K562 (cell line): ENCODE measurements around the gene DIRAS1. TPM values are rescaled to one million over a fixed set of nuclear protein-coding genes. Genes with fewer than 3 reads are reported as not detected.

ENCODE experiments used
- BHLHE40 ChIP-seq: IDR thresholded peaks from 2 replicates; pipeline ENCODE4 v1.6.1; 2011; ENCODE audit warnings: low read length, improper control_type of control experiment
- DACH1 ChIP-seq: fragments of 450-650 bp; IDR thresholded peaks from 2 replicates; pipeline ENCODE4 v1.6.1; 2018; ENCODE audit not compliant: partially characterized antibody
- DIDO1 ChIP-seq: fragments of 450-650 bp; IDR thresholded peaks from 2 replicates; pipeline ENCODE4 v1.6.1; 2016; ENCODE audit warnings: low read depth, missing biosample characterization, missing genetic modification characterization
- FOXM1 ChIP-seq, 2 experiments: fragments of 450-650 bp in 1 of 2; sonication (generic) in 1 of 2; formaldehyde crosslinking in 1 of 2; IDR thresholded peaks; 2 replicates each; pipeline versions ENCODE4 v1.6.1 to v1.9.0; 2017 to 2022; ENCODE audit warnings: low read depth in 2 of 2, mild to moderate bottlenecking in 2 of 2, missing genetic modification reagents in 1 of 2, moderate library complexity in 1 of 2
- HNRNPH1 ChIP-seq: fragments of 200-400 bp; formaldehyde crosslinking; optimal IDR thresholded peaks from 2 replicates; pipeline ENCODE3; 2017; ENCODE audit warnings: low read depth, mild to moderate bottlenecking, low read length, moderate library complexity
- HOXB6 ChIP-seq: fragments of 250-450 bp; sonication (Bioruptor Pico); IDR thresholded peaks from 2 replicates; pipeline ENCODE4 v1.5.1; 2022; ENCODE audit warnings: mild to moderate bottlenecking, borderline replicate concordance
- MTA1 ChIP-seq: fragments of 450-650 bp; IDR thresholded peaks from 2 replicates; pipeline ENCODE4 v1.6.1; 2017; ENCODE audit warnings: borderline replicate concordance
- NFATC3 ChIP-seq: fragments of 450-650 bp; IDR thresholded peaks from 2 replicates; pipeline ENCODE4 v1.6.1; 2017; ENCODE audit warnings: mild to moderate bottlenecking
- PKNOX1 ChIP-seq: fragments of 450-650 bp; IDR thresholded peaks from 2 replicates; pipeline ENCODE4 v1.6.1; 2016
- POLR2AphosphoS5 ChIP-seq: IDR thresholded peaks from 2 replicates; pipeline ENCODE4 v1.6.1; 2011; ENCODE audit warnings: mild to moderate bottlenecking, low read depth, low read length, moderate library complexity; ENCODE audit not compliant: control insufficient read depth, insufficient read depth
- RBM22 ChIP-seq: fragments of 200-400 bp; formaldehyde crosslinking; IDR thresholded peaks from 2 replicates; pipeline ENCODE4 v1.6.1; 2018; ENCODE audit warnings: low read length, low read depth; ENCODE audit not compliant: poor library complexity, severe bottlenecking
- RBM34 ChIP-seq: fragments of 200-400 bp; formaldehyde crosslinking; IDR thresholded peaks from 2 replicates; pipeline ENCODE4 v1.6.1; 2018; ENCODE audit warnings: low read length, borderline replicate concordance; ENCODE audit not compliant: insufficient read depth
- SUPT5H ChIP-seq: fragments of 450-650 bp; IDR thresholded peaks from 2 replicates; pipeline ENCODE4 v1.6.1; 2016
- TGIF2 ChIP-seq: sonication (generic); formaldehyde crosslinking; IDR thresholded peaks from 2 replicates; pipeline ENCODE4 v1.8.1; 2022; ENCODE audit warnings: mild to moderate bottlenecking, missing genetic modification reagents, moderate library complexity
- ZHX1 ChIP-seq: fragments of 150-350 bp; conservative IDR thresholded peaks from 2 replicates; pipeline ENCODE4 v1.6.1; 2014; ENCODE audit warnings: low read length
- ZNF143 ChIP-seq: sonication (generic); formaldehyde crosslinking; IDR thresholded peaks from 2 replicates; pipeline ENCODE4 v1.9.0; 2022; ENCODE audit warnings: mild to moderate bottlenecking, missing genetic modification reagents
- ZNF324 ChIP-seq: fragments of 250-450 bp; sonication (Bioruptor Pico); IDR thresholded peaks from 2 replicates; pipeline ENCODE4 v1.4.0; 2020; ENCODE audit warnings: mild to moderate bottlenecking
- ZSCAN29 ChIP-seq: fragments of 450-650 bp; IDR thresholded peaks from 2 replicates; pipeline ENCODE4 v1.6.1; 2017
- polyA plus RNA-seq, 8 experiments: library from polyadenylated mRNA; depleted of rRNA in 4 of 8; stranded (reverse) in 5 of 8; unstranded in 3 of 8; fragments of >200 nt; fragmentation: Nextera tagmentation in 2 of 8; fragmentation: Illumina TruSeq in 1 of 8; extraction: Ambion mirVana in 2 of 8; extraction: Trizol in 1 of 8; gene quantifications; 2 replicates each; pipeline versions ENCODE4 v1.2.1 to v1.2.3, GENCODE V29; 2011 to 2014; ENCODE audit warnings: inconsistent platforms in 1 of 8, missing spikeins in 1 of 8
- total RNA-seq, 7 experiments: library from RNA; depleted of rRNA in 6 of 7; stranded (reverse); fragments of >200 nt in 6 of 7; fragmentation: Illumina TruSeq in 2 of 7; extraction: Trizol in 2 of 7; gene quantifications; 2 replicates each; pipeline versions ENCODE4 v1.2.1 to v1.2.3, GENCODE V29; 2011 to 2021; ENCODE audit warnings: low replicate concordance in 1 of 7
- TF ChIP-seq, protein P1 (sequence below), 3 experiments: IDR thresholded peaks in 2 of 3; conservative IDR thresholded peaks in 1 of 3; 2 replicates each; pipeline ENCODE4 v1.5.1; 2011 to 2012; ENCODE audit warnings: low read length in 3 of 3, mild to moderate bottlenecking in 3 of 3, control low read depth in 2 of 3, improper control_type of control experiment in 1 of 3, inconsistent platforms in 1 of 3, low read depth in 1 of 3, mixed read lengths in 1 of 3, moderate library complexity in 1 of 3; ENCODE audit not compliant: insufficient read depth in 2 of 3
- TF ChIP-seq, protein P2 (sequence below): fragments of 250-450 bp; sonication (Bioruptor Pico); IDR thresholded peaks from 2 replicates; pipeline ENCODE4 v1.5.0; 2021

DIRAS1 gene
- total and polyA plus RNA-seq, 9 of the 15 experiments (the other 6 are each of a cell fraction or from before 2014, with no cell fraction given) = 0.11 to 12.0 (median 2.9) TPM

DNA sequence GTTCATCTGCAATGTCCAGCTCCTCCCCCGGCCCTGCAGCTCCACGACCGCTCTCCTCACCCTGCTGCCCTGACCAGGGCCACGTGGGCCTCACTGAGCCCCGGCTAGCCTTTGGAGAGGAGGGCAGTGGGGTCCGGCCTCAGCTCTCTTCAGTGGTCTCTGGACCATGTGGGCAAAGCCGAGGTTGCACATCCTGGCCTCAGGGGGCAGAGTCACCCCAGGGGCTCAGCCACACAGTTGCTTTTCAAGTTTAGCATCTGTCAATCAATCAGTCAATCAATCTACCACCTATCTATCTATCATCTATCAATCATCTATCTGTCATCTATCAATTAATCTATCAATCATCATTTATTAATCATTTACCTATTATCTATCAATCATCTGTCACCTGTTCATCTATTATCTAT lies 3.0 kb upstream of the DIRAS1 start (continued):
- TF ChIP-seq, protein P1, sequence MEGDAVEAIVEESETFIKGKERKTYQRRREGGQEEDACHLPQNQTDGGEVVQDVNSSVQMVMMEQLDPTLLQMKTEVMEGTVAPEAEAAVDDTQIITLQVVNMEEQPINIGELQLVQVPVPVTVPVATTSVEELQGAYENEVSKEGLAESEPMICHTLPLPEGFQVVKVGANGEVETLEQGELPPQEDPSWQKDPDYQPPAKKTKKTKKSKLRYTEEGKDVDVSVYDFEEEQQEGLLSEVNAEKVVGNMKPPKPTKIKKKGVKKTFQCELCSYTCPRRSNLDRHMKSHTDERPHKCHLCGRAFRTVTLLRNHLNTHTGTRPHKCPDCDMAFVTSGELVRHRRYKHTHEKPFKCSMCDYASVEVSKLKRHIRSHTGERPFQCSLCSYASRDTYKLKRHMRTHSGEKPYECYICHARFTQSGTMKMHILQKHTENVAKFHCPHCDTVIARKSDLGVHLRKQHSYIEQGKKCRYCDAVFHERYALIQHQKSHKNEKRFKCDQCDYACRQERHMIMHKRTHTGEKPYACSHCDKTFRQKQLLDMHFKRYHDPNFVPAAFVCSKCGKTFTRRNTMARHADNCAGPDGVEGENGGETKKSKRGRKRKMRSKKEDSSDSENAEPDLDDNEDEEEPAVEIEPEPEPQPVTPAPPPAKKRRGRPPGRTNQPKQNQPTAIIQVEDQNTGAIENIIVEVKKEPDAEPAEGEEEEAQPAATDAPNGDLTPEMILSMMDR (IDR thresholded peaks at IDR 0.05 in 2 of 3, conservative IDR thresholded peaks at IDR 0.05 in 1 of 3; ENCODE audit: insufficient read depth in 2 of 3, low read depth in 1 of 3, low read length in 3 of 3) = peak; percentile 0 to 27 (median 18); a peak in 2 of 6 replicates
- TF ChIP-seq FOXM1 (IDR thresholded peaks at IDR 0.05; ENCODE audit: low read depth) = no peak
- no peak for TF ChIP-seq FOXM1 (CRISPR knock-in tag; IDR thresholded peaks at IDR 0.05; ENCODE audit: low read depth)
- no peak for TF ChIP-seq NFATC3
- TF ChIP-seq HNRNPH1 = no peak
- TF ChIP-seq RBM22 = no peak
- TF ChIP-seq PKNOX1 = peak; percentile 87
- peak; percentile 100 for TF ChIP-seq DACH1
- TF ChIP-seq, protein P2, sequence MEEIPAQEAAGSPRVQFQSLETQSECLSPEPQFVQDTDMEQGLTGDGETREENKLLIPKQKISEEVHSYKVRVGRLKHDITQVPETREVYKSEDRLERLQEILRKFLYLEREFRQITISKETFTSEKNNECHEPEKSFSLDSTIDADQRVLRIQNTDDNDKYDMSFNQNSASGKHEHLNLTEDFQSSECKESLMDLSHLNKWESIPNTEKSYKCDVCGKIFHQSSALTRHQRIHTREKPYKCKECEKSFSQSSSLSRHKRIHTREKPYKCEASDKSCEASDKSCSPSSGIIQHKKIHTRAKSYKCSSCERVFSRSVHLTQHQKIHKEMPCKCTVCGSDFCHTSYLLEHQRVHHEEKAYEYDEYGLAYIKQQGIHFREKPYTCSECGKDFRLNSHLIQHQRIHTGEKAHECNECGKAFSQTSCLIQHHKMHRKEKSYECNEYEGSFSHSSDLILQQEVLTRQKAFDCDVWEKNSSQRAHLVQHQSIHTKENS (CRISPR knock-in tag) = no peak
- no peak for TF ChIP-seq DIDO1 (tag)
- TF ChIP-seq MTA1 = 0 out of 2 replicates have a peak, but pooled peaks have one; percentile 56
- TF ChIP-seq SUPT5H = no peak
- no peak for TF ChIP-seq ZNF143 (CRISPR knock-in tag)
- no peak for TF ChIP-seq BHLHE40
- no peak for TF ChIP-seq ZHX1
- no peak for TF ChIP-seq TGIF2 (CRISPR knock-in tag)
- TF ChIP-seq ZSCAN29 = no peak
- TF ChIP-seq HOXB6 (CRISPR knock-in tag) = no peak
- TF ChIP-seq POLR2AphosphoS5 = no peak
- no peak for TF ChIP-seq RBM34
- no peak for TF ChIP-seq ZNF324 (CRISPR knock-in tag)
